SK-MEL-5 (cell line): ENCODE results near the gene JADE2. TPM values are rescaled to one million over a fixed set of nuclear protein-coding genes. Genes with fewer than 3 reads are reported as not detected.
"Not testable (repeated sequence)": the region's sequence is repeated elsewhere in the genome, so short reads cannot be mapped to it uniquely, and the experiment has no call there.

Source experiments
- DNase-seq: peaks from one replicate; pipeline ENCODE4 v3.0.0-alpha.2; 2016; ENCODE audit warnings: low read depth, low spot score
- in situ Hi-C: cut with HindIII; loops from 2 replicates; pipeline ENCODE4 v1.10.0; 2016; ENCODE audit warnings: low sequenced_read_pairs, high pct_unique_total_duplicates, low pct_unique_long_range_greater_than_20kb
- polyA plus RNA-seq, 2 experiments: library from polyadenylated mRNA; depleted of rRNA; stranded (reverse); fragments of >200 nt; gene quantifications; 2 replicates each; pipeline ENCODE4 v1.2.3, GENCODE V29; 2015
- total RNA-seq: library from RNA; depleted of rRNA; stranded (reverse); fragments of >200 nt; shearing (Covaris generic); gene quantifications from 2 replicates; pipeline ENCODE4 v1.2.3, GENCODE V29; 2014; rRNA removed

Gene JADE2
- 21.8 and 23.6 TPM in 2 replicates for total RNA-seq
- polyA plus RNA-seq (2015; cell fraction: cytosol; rRNA removed), result 27.3 and 27.7 TPM in 2 replicates
- polyA plus RNA-seq (2015; cell fraction: nucleus; rRNA removed), result 17.0 and 26.8 TPM in 2 replicates

DNA sequence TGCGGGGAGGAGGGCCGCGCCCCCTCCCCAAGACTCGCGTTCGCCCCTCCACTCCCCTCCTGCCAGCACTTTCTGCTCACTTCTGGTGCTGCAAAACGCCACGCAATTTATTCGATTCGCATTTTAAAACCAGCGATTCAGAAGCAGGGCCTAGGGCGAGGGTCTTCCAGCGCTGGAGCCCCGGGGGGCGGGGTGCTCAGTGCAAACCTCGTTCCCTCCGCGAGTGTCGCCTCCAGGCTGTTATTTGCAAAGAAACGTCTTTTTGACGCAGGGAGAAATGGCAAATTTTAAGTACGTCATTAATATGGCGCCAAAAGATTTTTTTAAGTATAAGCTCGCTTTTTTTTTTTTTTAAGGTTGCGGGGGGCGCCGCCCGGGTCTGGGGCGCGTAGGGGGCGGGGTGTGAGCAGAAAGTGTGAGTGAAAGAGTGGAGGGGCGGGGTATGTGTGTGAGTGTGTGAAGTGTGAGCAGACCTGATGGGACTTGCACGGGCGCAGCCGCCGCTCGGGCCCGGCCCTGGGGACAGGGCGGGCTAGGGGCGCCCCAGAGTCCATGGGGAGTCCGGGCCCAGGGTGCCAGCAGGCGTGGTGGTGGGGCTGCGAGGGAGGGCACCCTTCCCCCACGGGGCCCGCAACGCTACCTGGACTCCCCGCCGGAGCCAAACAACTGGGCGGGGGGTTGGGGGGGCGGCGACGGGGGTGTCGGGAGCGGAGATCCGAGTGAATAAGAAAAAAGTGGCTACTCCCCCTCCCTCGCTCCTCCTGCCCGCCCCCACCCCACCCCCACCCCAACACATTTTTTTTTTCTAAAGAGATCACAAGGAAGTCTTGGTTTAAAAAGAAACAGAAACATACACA, at the start of gene JADE2:
TSS of gene JADE2 (plus strand) at position 845 of the 857 bp plus-strand sequence. CDS start 10,188 bp downstream, outside the sequence.
- DNase-seq, result peak; percentile 66
- in situ Hi-C loops, result no loop called here

GRCh38 chr5:134477462-134478245, 47.8 kb upstream of the JADE2 start:
- in situ Hi-C loops, result no loop called here

DNA sequence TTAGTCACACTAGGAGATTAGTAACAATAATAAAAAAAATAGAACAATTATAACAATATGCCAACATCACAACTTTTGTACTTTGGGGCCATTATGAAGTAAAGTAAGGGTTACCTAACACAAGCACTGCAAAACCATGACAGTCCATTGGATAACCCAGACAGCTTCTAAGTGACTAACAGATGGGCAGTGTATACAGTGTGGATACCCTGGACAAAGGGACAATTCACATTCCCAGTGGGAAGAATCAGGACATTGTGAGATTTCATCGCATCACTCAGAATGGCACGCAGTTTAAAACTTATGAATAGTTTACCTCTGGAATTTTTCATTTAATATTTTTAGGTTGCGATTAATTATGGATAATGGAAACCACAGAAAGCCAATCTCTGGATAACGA, 45.6 kb upstream of the JADE2 start:
- DNase-seq, result peak; percentile 92
- in situ Hi-C loops, result no loop called here

More at GRCh38 chr5:134477462-134478245, 47.8 kb upstream of the JADE2 start:
- no peak for DNase-seq

GRCh38 chr5:134489227-134489944, 36.1 kb upstream of the JADE2 start:
- no peak for DNase-seq
- in situ Hi-C loops, result no loop called here

- in situ Hi-C loops, result no loop called here
- DNase-seq, result no peak
These were observed 35.1 kb upstream of the JADE2 start for GRCh38 chr5:134490255-134490924.

GRCh38 chr5:134490925-134491271, 34.6 kb upstream of the JADE2 start:
- DNase-seq, result no peak
- in situ Hi-C loops, result no loop called here

GRCh38 chr5:134491841-134492442, 33.5 kb upstream of the JADE2 start:
- in situ Hi-C loops, result no loop called here
- DNase-seq, result no peak

DNA sequence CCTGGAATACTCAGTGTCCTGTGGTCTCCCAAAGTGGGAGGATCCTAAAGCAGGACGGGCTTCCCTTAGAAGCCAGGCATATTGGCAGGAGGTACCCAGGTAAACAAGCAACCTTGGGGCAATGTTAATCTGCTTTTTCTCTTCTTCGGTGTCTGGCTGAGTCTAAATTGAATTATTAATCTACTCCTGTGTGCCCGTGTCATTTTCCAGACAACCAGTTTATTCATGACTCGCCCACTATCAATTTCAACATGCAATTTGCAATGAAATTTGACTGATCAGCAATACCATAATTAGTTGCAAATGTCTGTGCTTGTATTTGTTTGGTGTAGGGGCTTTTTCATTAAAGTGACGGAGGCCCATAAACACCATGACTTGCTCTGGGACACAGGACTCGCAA, 32.9 kb upstream of the JADE2 start:
- no peak for DNase-seq
- in situ Hi-C loops, result no loop called here

DNA sequence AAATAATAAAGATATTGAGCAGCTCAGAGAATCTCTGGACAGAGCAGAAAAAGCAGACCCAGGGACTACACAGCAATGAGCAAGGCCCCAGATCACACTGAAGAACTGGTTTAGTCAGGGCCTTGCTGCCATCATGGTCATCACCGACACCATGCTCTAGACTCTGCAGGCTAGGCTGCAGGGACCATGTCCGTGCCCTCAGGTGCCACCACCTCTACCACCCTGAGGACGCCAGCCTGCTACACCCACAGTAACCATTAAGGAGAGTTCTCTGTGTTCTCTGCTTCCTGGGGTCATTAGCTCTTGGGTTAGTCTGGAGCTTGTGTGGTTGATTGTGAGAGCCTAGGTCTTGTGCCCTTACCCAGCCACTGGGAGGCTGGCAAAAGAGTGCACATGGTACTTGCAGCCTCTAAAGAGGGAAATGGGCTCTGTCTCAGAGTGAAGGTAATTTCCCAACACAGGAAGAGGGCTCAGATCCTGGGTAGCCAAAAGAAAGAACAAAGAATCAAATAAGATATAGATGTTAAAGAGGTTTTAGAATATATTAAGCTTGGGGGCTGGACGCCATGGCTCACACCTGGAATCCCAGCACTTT, 31.9 kb upstream of the JADE2 start:
- DNase-seq, result no peak
- in situ Hi-C loops, result no loop called here

- in situ Hi-C loops, result no loop called here
- DNase-seq, result no peak
These were observed 30.7 kb upstream of the JADE2 start for GRCh38 chr5:134494780-134495179.

DNA sequence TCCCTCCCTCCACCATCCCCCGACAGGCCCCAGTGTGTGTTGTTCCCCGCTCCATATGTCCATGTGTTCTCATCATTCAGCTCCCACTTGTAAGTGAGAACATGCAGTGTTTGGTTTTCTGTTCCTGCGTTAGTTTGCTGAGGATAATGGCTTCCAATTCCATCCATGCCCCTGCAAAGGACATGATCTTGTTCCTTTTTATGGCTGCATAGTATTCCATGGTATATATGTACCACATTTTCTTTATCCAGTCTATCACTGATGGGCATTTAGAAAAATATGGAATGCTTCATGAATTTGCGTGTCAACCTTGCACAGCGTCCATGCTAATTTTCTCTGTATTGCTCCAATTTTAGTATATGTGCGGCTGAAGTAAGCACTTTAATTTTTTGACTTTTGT, 25.6 kb upstream of the JADE2 start:
- in situ Hi-C loops, DNase-seq: not testable (repeated sequence)

- no peak for DNase-seq
- in situ Hi-C loops, result no loop called here
These were observed 24.6 kb upstream of the JADE2 start for GRCh38 chr5:134500699-134501430.

GRCh38 chr5:134502259-134502658, 23.2 kb upstream of the JADE2 start:
- in situ Hi-C loops, result no loop called here
- no peak for DNase-seq

GRCh38 chr5:134503088-134503936, 22.2 kb upstream of the JADE2 start:
- DNase-seq, result peak; percentile 55

DNA sequence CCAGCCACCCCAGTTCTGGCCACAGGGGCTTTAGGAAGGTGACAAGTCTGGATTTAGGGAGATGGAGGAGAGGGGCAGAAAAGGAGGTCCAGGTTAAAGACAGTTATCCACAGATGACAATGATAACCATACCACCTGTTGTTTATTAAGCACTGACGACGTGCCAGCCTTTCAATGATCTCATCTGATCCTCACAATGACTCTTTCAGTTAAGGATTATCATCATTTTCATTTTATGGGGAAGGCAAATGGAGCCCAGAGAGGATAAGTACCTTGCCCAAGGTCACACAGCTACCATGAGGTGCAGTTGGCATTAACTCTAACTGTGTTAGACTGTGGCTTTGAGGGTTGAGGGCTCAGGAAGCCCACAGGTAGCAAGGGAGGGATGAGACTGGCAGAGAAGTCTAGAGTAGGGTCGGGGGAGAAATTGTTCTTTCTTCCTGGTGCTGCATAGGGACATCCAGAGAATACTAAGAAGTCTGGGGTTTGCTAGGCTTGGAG, 21.5 kb upstream of the JADE2 start:
- in situ Hi-C loops, result no loop called here
- DNase-seq, result no peak

More at GRCh38 chr5:134503088-134503936, 22.2 kb upstream of the JADE2 start:
- in situ Hi-C loops, result no loop called here
